H9 (cell line): Measurements from ENCODE around the gene VAMP3. TPM values are rescaled to one million over a fixed set of nuclear protein-coding genes. Genes with fewer than 3 reads are reported as not detected.

Experiments
- DNase-seq: peaks from one replicate; pipeline ENCODE4 v3.0.0-alpha.2; 2017
- H2AFZ ChIP-seq: one replicate; pipeline ENCODE4 v1.6.1; 2013; ENCODE audit warnings: mild to moderate bottlenecking, low read length, control low read depth, moderate library complexity
- H2AK5ac ChIP-seq: 2 replicates; pipeline ENCODE4 v1.6.1; 2013; ENCODE audit warnings: low read length, control low read depth, mixed read lengths; ENCODE audit not compliant: insufficient read length
- H2BK120ac ChIP-seq: one replicate; pipeline ENCODE4 v1.6.1; 2013; ENCODE audit warnings: low read depth, mild to moderate bottlenecking, low read length, control low read depth, inconsistent platforms; ENCODE audit not compliant: poor library complexity, severe bottlenecking
- H2BK12ac ChIP-seq: 2 replicates; pipeline ENCODE4 v1.6.1; 2013; ENCODE audit warnings: low read length, control low read depth, mixed read lengths, low read depth; ENCODE audit not compliant: insufficient read length
- H2BK15ac ChIP-seq: 2 replicates; pipeline ENCODE4 v1.6.1; 2013; ENCODE audit warnings: low read depth, low read length, control low read depth
- H2BK20ac ChIP-seq: one replicate; pipeline ENCODE4 v1.6.1; 2013; ENCODE audit warnings: low read depth, mild to moderate bottlenecking, low read length, control low read depth, inconsistent platforms; ENCODE audit not compliant: poor library complexity, severe bottlenecking
- H2BK5ac ChIP-seq: 2 replicates; pipeline ENCODE4 v1.6.1; 2013; ENCODE audit warnings: low read length, control low read depth, mixed read lengths; ENCODE audit not compliant: insufficient read length
- H3K14ac ChIP-seq: 2 replicates; pipeline ENCODE4 v1.6.1; 2013; ENCODE audit warnings: low read length, control low read depth; ENCODE audit not compliant: insufficient read depth
- H3K18ac ChIP-seq: 2 replicates; pipeline ENCODE4 v1.6.1; 2013; ENCODE audit warnings: low read depth, mild to moderate bottlenecking, mixed read lengths, low read length, control low read depth; ENCODE audit not compliant: insufficient read length
- H3K23ac ChIP-seq: 2 replicates; pipeline ENCODE4 v1.6.1; 2013; ENCODE audit warnings: low read length, control low read depth, mixed read lengths, low read depth; ENCODE audit not compliant: insufficient read length
- H3K23me2 ChIP-seq: 2 replicates; pipeline ENCODE4 v1.6.1; 2013; ENCODE audit warnings: low read depth, mild to moderate bottlenecking, mixed read lengths, low read length, control low read depth; ENCODE audit not compliant: insufficient read length, poor library complexity, severe bottlenecking
- H3K27ac ChIP-seq: 2 replicates; pipeline ENCODE4 v1.5.1; 2013; ENCODE audit warnings: low read length, control low read depth, mixed read lengths, low read depth; ENCODE audit not compliant: insufficient read length
- H3K27me3 ChIP-seq: 2 replicates; pipeline ENCODE4 v1.6.1; 2013; ENCODE audit warnings: low read length, control low read depth, inconsistent platforms; ENCODE audit not compliant: insufficient read depth
- H3K4ac ChIP-seq: 2 replicates; pipeline ENCODE4 v1.6.1; 2013; ENCODE audit warnings: low read depth, mild to moderate bottlenecking, control low read depth, inconsistent platforms, low read length, moderate library complexity
- H3K4me1 ChIP-seq: 2 replicates; pipeline ENCODE4 v1.6.1; 2013; ENCODE audit warnings: low read length, control low read depth, inconsistent platforms; ENCODE audit not compliant: insufficient read depth
- H3K4me2 ChIP-seq: 2 replicates; pipeline ENCODE4 v1.6.1; 2013; ENCODE audit warnings: low read length, control low read depth, mixed read lengths; ENCODE audit not compliant: insufficient read length, insufficient read depth
- H3K56ac ChIP-seq: 2 replicates; pipeline ENCODE4 v1.6.1; 2013; ENCODE audit warnings: low read depth, mild to moderate bottlenecking, mixed read lengths, low read length, control low read depth; ENCODE audit not compliant: insufficient read length
- H3K79me1 ChIP-seq: 2 replicates; pipeline ENCODE4 v1.6.1; 2013; ENCODE audit warnings: low read depth, mild to moderate bottlenecking, moderate library complexity, low read length, control low read depth, inconsistent platforms; ENCODE audit not compliant: insufficient read depth, poor library complexity, severe bottlenecking
- H3K79me2 ChIP-seq: 2 replicates; pipeline ENCODE4 v1.6.1; 2013; ENCODE audit warnings: low read length, control low read depth, inconsistent platforms; ENCODE audit not compliant: insufficient read depth
- H3K9ac ChIP-seq: 2 replicates; pipeline ENCODE4 v1.6.1; 2013; ENCODE audit warnings: low read length, control low read depth, mixed read lengths; ENCODE audit not compliant: insufficient read length; ENCODE audit errors: extremely low read depth
- H3K9me3 ChIP-seq: one replicate; pipeline ENCODE4 v1.6.1; 2013; ENCODE audit warnings: low read depth, low read length, inconsistent platforms; ENCODE audit not compliant: control insufficient read depth
- H3T11ph ChIP-seq: one replicate; pipeline ENCODE4 v1.6.1; 2013; ENCODE audit warnings: mild to moderate bottlenecking, low read length, control low read depth, inconsistent platforms
- H4K20me1 ChIP-seq: one replicate; pipeline ENCODE4 v1.6.1; 2013; ENCODE audit not compliant: control insufficient read depth, insufficient read length, insufficient read depth
- H4K5ac ChIP-seq: 2 replicates; pipeline ENCODE4 v1.6.1; 2013; ENCODE audit warnings: low read depth, mild to moderate bottlenecking, mixed read lengths, low read length, control low read depth; ENCODE audit not compliant: insufficient read length
- H4K8ac ChIP-seq: replicated peaks from 2 replicates; pipeline ENCODE4 v1.6.1; 2013; ENCODE audit warnings: low read length, control low read depth, mixed read lengths, low read depth; ENCODE audit not compliant: insufficient read length
- H4K91ac ChIP-seq: 2 replicates; pipeline ENCODE4 v1.6.1; 2013; ENCODE audit warnings: low read depth, mild to moderate bottlenecking, moderate library complexity, mixed read lengths, low read length, control low read depth; ENCODE audit not compliant: insufficient read length
- H3K27ac Mint-ChIP-seq, 3 experiments: 2 replicates in 2 of 3; 3 replicates in 1 of 3; pipeline ENCODE4 v1.8.0; 2020 to 2021; ENCODE audit warnings: mixed read lengths in 3 of 3, mild to moderate bottlenecking in 1 of 3, moderate library complexity in 1 of 3
- H3K27me3 Mint-ChIP-seq: 2 replicates; pipeline ENCODE4 v1.8.0; 2021; ENCODE audit warnings: low read depth, mild to moderate bottlenecking, moderate library complexity, mixed read lengths
- H3K36me3 Mint-ChIP-seq, 3 experiments: 2 replicates in 2 of 3; 3 replicates in 1 of 3; pipeline ENCODE4 v1.8.0; 2020 to 2021; ENCODE audit warnings: low read depth in 3 of 3, mixed read lengths in 3 of 3; ENCODE audit not compliant: insufficient read depth in 1 of 3
- H3K4me1 Mint-ChIP-seq, 2 experiments: 2 replicates each; pipeline ENCODE4 v1.8.0; 2020; ENCODE audit warnings: mixed read lengths in 2 of 2
- H3K4me3 Mint-ChIP-seq, 2 experiments: 2 replicates in 1 of 2; 3 replicates in 1 of 2; pipeline ENCODE4 v1.8.0; 2020 to 2021; ENCODE audit warnings: mild to moderate bottlenecking in 2 of 2, mixed read lengths in 2 of 2, moderate library complexity in 1 of 2
- H3K9me3 Mint-ChIP-seq, 2 experiments: 2 replicates in 1 of 2; 3 replicates in 1 of 2; pipeline ENCODE4 v1.8.0; 2020; ENCODE audit warnings: mild to moderate bottlenecking in 2 of 2, mixed read lengths in 2 of 2, moderate library complexity in 1 of 2
- WGBS: extraction: QIAGEN DNeasy Blood & Tissue Kit; methylation state at CpG from one replicate; pipeline ENCODE4 v1.1.7; 2013; ENCODE audit warnings: missing lambda C conversion rate, low lambda C conversion rate, mixed read lengths; ENCODE audit not compliant: insufficient read length; ENCODE audit errors: extremely low coverage; 5-methylcytosine and 5-hydroxymethylcytosine counted together
- total RNA-seq: library from RNA; stranded (reverse); gene quantifications from 2 replicates; pipeline ENCODE4 v1.2.1, GENCODE V29; 2021
- TF ChIP-seq, protein P1 (sequence below): fragments of 200-600 bp; sonication (generic); conservative IDR thresholded peaks from 3 replicates; pipeline ENCODE4 v1.8.0; 2021; ENCODE audit warnings: antibody characterized with exemption, mild to moderate bottlenecking

The VAMP3 gene
- total RNA-seq, 1 experiment from 2014 or later = 42.9 TPM

DNA sequence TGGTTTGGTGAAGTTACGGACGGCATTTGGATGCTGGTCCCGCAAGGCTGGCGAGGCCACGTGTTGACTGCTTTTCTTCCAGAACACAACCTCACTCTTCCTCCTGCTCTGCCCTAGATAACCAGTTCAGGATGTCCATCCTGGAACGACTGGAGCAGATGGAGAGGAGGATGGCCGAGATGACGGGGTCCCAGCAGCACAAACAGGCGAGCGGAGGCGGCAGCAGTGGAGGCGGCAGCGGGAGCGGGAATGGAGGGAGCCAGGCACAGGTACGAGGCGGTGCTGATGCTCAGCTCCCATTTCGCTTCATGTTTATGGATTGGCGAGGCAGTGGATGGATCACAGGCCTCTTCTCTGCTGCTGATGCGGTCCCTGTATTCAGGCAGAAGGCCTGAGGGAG, 38.8 kb upstream of the VAMP3 start:
- no peaks in the 10 kb centered on the region for H3K4me1 ChIP-seq
- no peak overlapping the region for H2BK20ac ChIP-seq
- no peak overlapping the region for H3K27ac ChIP-seq
- no peak overlapping the region for H2AK5ac ChIP-seq
- no peaks in the 10 kb centered on the region for H3K27me3 ChIP-seq
- peaks cover 6 to 8% of the 10 kb centered on the region in 2 experiments for H3K4me1 Mint-ChIP-seq
- H2AFZ ChIP-seq = no peak overlapping the region
- no peak overlapping the region for H2BK12ac ChIP-seq
- no CpG with 5 or more reads among the region's 19 CpGs for WGBS
- no peak overlapping the region for H4K91ac ChIP-seq
- H2BK5ac ChIP-seq = no peak overlapping the region
- no peak overlapping the region for H3K9ac ChIP-seq
- no peak overlapping the region for H3K18ac ChIP-seq
- H4K5ac ChIP-seq = no peak overlapping the region
- TF ChIP-seq, protein P1, sequence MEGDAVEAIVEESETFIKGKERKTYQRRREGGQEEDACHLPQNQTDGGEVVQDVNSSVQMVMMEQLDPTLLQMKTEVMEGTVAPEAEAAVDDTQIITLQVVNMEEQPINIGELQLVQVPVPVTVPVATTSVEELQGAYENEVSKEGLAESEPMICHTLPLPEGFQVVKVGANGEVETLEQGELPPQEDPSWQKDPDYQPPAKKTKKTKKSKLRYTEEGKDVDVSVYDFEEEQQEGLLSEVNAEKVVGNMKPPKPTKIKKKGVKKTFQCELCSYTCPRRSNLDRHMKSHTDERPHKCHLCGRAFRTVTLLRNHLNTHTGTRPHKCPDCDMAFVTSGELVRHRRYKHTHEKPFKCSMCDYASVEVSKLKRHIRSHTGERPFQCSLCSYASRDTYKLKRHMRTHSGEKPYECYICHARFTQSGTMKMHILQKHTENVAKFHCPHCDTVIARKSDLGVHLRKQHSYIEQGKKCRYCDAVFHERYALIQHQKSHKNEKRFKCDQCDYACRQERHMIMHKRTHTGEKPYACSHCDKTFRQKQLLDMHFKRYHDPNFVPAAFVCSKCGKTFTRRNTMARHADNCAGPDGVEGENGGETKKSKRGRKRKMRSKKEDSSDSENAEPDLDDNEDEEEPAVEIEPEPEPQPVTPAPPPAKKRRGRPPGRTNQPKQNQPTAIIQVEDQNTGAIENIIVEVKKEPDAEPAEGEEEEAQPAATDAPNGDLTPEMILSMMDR = no peak
- no peaks in the 10 kb centered on the region for H3K79me2 ChIP-seq
- no peaks in the 10 kb centered on the region for H3K27me3 Mint-ChIP-seq
- H3K9me3 Mint-ChIP-seq = no peaks in the 10 kb centered on the region
- no peak overlapping the region for H3T11ph ChIP-seq
- no peak overlapping the region for H2BK120ac ChIP-seq
- H3K4me3 Mint-ChIP-seq = no peak overlapping the region
- H3K56ac ChIP-seq = no peak overlapping the region
- H3K23me2 ChIP-seq = no peaks in the 10 kb centered on the region
- H3K4me2 ChIP-seq = no peak overlapping the region
- no peak overlapping the region for H3K14ac ChIP-seq
- H4K8ac ChIP-seq = no peak overlapping the region
- DNase-seq = no peak
- no peaks in the 10 kb centered on the region for H3K79me1 ChIP-seq
- H2BK15ac ChIP-seq = no peak overlapping the region
- H3K23ac ChIP-seq = no peak overlapping the region
- H3K36me3 Mint-ChIP-seq = peaks cover 3 to 15% (median 4%) of the 10 kb centered on the region in 3 experiments; a peak in 4 of 7 replicates
- H4K20me1 ChIP-seq = no peaks in the 10 kb centered on the region
- no peaks in the 10 kb centered on the region for H3K9me3 ChIP-seq
- no peak overlapping the region; a peak in 1 of 7 replicates for H3K27ac Mint-ChIP-seq
- no peak overlapping the region for H3K4ac ChIP-seq
